ENCODE results near the gene ABCA2. TPM values are rescaled to one million over a fixed set of nuclear protein-coding genes. Genes with fewer than 3 reads are reported as not detected.
"Not testable (repeated sequence)": the region's sequence is repeated elsewhere in the genome, so short reads cannot be mapped to it uniquely, and the experiment has no call there.

The ABCA2 gene
- total and polyA plus RNA-seq, 8 donors: 7.3 to 385 (median 44.2) TPM

GRCh38 chr9:137007816-137008270, 20.2 kb downstream of the ABCA2 start:
- Histone ChIP-seq H3K27ac (no peak overlapping the region), H3K9me3 (no peaks in the 10 kb centered on the region), H3K36me3 (peaks cover 0 to 52% (median 48%) of the 10 kb centered on the region in 4 donors), H3K4me3 (no peak overlapping the region), H3K27me3 (no peaks in the 10 kb centered on the region), H3K4me1 (peaks cover 0 to 10% (median 4%) of the 10 kb centered on the region in 4 donors)
- no peak for DNase-seq
- intact Hi-C loops (cut with DNase I; ENCODE audit: low total_unique reads): no loop called here
- TF ChIP-seq, protein P1, sequence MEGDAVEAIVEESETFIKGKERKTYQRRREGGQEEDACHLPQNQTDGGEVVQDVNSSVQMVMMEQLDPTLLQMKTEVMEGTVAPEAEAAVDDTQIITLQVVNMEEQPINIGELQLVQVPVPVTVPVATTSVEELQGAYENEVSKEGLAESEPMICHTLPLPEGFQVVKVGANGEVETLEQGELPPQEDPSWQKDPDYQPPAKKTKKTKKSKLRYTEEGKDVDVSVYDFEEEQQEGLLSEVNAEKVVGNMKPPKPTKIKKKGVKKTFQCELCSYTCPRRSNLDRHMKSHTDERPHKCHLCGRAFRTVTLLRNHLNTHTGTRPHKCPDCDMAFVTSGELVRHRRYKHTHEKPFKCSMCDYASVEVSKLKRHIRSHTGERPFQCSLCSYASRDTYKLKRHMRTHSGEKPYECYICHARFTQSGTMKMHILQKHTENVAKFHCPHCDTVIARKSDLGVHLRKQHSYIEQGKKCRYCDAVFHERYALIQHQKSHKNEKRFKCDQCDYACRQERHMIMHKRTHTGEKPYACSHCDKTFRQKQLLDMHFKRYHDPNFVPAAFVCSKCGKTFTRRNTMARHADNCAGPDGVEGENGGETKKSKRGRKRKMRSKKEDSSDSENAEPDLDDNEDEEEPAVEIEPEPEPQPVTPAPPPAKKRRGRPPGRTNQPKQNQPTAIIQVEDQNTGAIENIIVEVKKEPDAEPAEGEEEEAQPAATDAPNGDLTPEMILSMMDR (IDR thresholded peaks at IDR 0.05): no peak
- no peak for TF ChIP-seq POLR2A (IDR thresholded peaks at IDR 0.05)
- TF ChIP-seq POLR2AphosphoS5 (IDR thresholded peaks at IDR 0.05): no peak
- TF ChIP-seq EP300 (IDR thresholded peaks at IDR 0.05): no peak
- WGBS, 5 donors: 79 to 96% (median 90%) methylated on average over 9 to 13 of the region's 13 CpGs

- intact Hi-C loops (cut with DNase I; ENCODE audit: low total_unique reads): no loop called here
- peaks cover 0 to 46% (median 43%) of the 10 kb centered on the region in 4 donors for H3K36me3 ChIP-seq
- no peak overlapping the region for H3K4me3 ChIP-seq
- no peaks in the 10 kb centered on the region for H3K27me3 ChIP-seq
- TF ChIP-seq POLR2A (IDR thresholded peaks at IDR 0.05) (no peak), EP300 (IDR thresholded peaks at IDR 0.05) (no peak), POLR2AphosphoS5 (IDR thresholded peaks at IDR 0.05) (no peak)
- TF ChIP-seq, protein P1 (IDR thresholded peaks at IDR 0.05): no peak
- H3K4me1 ChIP-seq: peaks cover 0 to 10% (median 4%) of the 10 kb centered on the region in 4 donors
- WGBS, 5 donors: 59 to 65% (median 61%) methylated on average over 25 to 30 of the region's 30 CpGs
- no peak overlapping the region for H3K27ac ChIP-seq
- no peaks in the 10 kb centered on the region for H3K9me3 ChIP-seq
- peak in 1 of 2 donors; percentile 53 for DNase-seq
Observed at GRCh38 chr9:137007108-137007815, 20.8 kb downstream of the ABCA2 start.

DNA sequence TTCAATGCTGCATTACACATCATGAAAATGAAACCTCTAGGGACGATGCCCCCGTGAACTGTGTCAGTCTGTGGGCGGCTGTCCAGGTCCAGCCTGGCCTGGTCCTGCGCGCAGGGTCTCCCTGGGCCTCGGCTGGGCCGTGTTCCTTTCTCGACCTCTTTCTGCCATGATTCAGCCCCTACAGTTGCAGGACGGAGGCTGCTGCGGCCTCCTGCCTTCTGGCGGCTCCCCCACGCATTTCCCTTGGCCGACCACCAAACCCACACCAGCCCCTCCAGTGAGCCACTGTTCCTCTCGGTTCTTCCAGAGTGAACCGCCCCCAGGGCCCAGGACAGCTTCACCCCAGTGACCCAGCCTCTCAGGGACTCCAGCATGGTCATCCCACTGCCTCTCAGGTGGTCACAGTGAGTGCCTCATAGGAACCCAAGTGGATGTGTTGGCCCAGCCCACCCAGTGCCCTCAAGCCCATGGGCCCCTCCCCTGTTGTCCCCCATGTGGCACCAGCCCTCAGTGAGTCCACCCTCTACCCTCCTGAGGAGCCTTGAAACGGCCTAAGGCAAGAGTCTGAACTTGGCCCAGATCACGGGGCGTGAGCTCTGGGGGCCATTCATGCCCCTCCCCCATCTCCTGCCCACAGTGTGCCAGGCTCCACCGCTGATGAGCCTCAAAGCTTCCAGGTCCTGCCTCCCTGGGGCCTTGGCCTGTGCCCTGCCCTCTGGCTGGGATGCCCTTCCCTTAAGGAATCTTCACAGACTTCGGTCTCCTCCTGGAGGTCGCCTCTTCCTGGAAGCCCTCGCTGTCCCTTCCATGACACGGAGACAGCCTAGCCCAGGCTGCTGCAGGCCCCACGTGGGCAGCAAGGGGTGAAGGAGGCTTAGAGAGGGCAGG, 21.7 kb downstream of the ABCA2 start:
- Histone ChIP-seq H3K27me3 (no peaks in the 10 kb centered on the region), H3K4me1 (peaks cover 0 to 11% (median 4%) of the 10 kb centered on the region in 4 donors), H3K36me3 (peaks cover 0 to 37% (median 34%) of the 10 kb centered on the region in 4 donors), H3K4me3 (no peak overlapping the region), H3K27ac (no peak overlapping the region), H3K9me3 (no peaks in the 10 kb centered on the region)
- WGBS, 5 donors: 68 to 76% (median 74%) methylated on average over 18 to 24 of the region's 24 CpGs
- DNase-seq: no peak
- TF ChIP-seq EP300 (IDR thresholded peaks at IDR 0.05) (no peak), POLR2A (IDR thresholded peaks at IDR 0.05) (no peak), POLR2AphosphoS5 (IDR thresholded peaks at IDR 0.05) (no peak)
- TF ChIP-seq, protein P1 (IDR thresholded peaks at IDR 0.05): no peak
- intact Hi-C loops (cut with DNase I; ENCODE audit: low total_unique reads): no loop called here

DNA sequence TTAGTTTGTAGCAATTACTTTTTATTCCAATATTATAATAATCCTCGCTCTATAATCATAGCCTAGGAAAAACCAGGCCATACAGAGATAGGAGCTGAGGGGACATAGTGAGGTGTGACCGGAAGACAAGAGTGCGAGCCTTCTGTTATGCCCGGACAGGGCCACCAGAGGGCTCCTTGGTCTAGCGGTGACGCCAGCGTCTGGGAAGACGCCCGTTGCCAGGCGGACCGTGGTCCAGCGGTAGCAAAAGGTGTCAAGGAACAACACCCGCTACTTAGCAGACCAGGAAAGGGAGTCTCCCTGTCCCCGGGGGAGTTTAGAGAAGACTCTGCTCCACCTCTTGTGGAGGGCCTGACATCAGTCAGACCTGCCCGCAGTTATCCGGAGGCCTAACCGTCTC, 23.8 kb downstream of the ABCA2 start:
- H3K27me3 ChIP-seq; H3K27ac ChIP-seq; H3K9me3 ChIP-seq; intact Hi-C loops (cut with DNase I; ENCODE audit: low total_unique reads); H3K4me3 ChIP-seq: not testable (repeated sequence)
- DNase-seq: peak in 1 of 2 donors; percentile 45
- 36 to 50% (median 40%) methylated on average over 15 to 17 of the region's 17 CpGs for WGBS, 5 donors
- peaks cover 0 to 18% (median 15%) of the 10 kb centered on the region in 4 donors for H3K36me3 ChIP-seq
- peaks cover 0 to 27% (median 8%) of the 10 kb centered on the region in 4 donors for H3K4me1 ChIP-seq
- TF ChIP-seq, protein P1 (IDR thresholded peaks at IDR 0.05): peak in 4 of 7 experiments; percentile 18 to 46 (median 38)

Measured in stomach (tissue), 9 donors.